HG03469 (cell line): ENCODE data around the gene ANO1.

ENCODE experiments used
- ATAC-seq: cut with Tn5 transposase; IDR thresholded peaks from one replicate; pipeline ENCODE4 v1.9.1; 2021; ENCODE audit warnings: mild to moderate bottlenecking, moderate library complexity, moderate number of reproducible peaks; ENCODE audit not compliant: unreplicated experiment

The ANO1 gene

DNA sequence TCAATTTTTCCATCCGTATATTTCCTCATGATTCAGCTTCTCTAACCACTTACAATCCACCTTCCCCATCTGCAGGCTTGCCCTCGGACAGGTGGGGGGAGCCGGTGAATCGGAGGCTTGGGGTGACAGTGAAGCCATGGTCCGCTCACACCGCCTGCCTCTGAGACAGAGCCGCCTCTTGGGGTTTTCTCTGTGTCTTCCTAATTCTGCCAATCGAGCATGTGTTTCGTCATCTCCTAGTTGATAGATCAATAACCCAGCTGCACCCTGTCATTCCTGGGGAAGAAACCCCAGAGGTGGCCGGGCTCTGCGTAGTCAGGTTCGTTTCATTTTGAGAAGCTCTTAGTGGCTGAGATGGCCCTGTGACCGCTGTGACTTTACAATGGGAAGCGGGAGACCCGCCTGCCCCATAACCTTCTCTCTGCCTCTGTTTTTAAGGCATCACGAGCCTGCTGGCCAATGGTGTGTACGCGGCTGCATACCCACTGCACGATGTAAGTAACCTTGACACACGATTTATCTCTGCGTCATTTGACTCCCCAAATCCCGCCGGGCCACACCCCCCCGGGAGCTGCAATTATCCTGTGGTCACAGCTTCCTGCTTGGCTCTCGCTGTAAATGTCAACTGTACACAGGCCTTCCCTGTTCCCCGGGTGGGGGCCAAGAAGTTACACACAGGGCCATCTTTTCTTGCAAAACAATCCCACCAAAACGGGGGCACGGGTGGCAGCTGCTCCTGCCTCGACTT is 33.3 kb downstream of the ANO1 start:
- no peak for ATAC-seq

DNA sequence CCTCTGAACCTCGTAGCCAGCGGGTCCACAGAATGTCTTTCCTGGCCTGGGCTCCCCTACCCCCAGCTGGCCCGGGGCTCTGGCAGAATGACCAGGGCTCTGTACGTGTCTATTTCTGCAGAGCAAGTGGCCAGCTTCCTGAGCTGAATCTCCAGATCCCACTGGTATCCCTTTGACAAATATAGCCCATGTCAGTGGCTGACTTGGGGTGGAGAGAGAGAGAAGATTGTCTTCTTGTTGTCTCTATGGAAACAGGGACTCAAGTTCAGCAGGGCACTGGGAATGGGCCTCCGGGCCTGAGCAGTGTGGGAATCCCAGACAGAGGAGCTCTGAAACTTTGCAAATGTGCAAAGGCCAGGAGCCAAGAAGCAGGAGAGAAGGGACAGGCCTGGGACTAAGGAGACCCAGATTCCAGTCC is 33.9 kb downstream of the ANO1 start:
- ATAC-seq, result no peak

DNA sequence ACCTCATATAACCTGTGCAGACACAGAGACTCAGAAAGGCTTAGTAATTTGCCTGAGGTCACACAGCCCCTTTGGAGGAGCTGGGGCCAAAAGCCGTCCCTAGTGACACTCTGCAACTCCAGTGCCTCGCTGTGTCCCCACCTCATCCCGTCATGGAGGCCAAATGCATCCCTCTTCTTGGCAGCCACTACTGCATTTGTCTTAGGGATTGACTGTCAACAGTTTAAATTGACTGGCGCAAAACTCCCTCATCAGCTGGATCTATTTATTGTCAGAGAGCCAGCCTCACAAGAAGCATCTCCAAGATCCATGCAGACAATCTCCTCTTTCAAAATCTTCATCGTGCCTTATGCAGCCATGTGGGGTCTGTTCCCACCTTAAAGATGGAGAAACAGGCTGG is 35.7 kb downstream of the ANO1 start:
- no peak for ATAC-seq

DNA sequence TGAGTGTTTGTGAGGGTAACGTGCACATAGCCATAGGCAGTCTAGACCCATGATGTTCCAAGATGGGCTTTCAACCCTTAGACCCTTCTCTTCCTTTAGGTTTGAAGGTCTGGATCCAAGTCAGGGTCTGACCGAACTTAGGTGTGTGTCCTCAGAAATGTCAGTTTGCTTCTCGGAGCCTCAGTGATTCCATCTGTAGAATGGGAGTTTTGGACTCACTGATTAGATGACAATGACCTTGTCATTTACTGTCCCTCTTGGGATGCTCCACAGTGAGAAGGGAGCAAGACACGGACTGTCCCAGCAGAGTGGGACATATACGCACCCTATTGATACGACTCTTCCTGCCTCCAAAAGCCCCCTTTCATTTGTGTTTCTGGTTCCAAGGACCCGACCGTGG is 37.7 kb downstream of the ANO1 start:
- ATAC-seq, result no peak

DNA sequence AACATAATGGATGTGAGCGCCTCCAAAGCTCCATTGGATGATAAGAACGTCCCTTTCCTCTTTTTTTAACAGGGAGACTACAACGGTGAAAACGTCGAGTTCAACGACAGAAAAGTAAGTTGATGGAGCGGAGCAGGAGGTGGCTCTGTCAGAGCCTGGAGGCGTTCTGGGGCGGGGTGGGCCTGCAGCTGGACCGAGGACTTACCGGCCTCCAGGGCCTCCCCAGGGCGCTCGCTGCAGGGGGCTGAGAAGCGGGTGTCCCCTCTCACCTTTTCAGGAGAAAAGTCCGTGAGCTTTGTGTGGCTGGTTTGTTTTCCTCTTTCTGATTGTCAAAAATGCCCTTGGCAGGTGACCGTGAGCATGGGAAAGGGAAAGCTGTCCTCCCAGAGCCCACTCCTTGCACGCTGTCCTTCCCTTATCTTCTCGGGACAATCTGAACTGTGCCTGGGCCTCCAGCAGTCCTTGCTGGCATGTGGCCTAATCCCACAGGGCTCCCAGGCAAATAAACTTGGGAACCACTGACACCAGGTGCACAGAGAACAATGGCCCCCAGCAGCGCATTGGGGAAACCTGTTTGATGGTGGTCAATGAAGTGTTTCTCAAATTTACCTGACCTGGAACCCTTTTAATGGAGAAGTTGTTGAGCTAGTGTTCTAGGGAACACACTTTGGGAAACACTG is 38.4 kb downstream of the ANO1 start:
- ATAC-seq, result no peak

DNA sequence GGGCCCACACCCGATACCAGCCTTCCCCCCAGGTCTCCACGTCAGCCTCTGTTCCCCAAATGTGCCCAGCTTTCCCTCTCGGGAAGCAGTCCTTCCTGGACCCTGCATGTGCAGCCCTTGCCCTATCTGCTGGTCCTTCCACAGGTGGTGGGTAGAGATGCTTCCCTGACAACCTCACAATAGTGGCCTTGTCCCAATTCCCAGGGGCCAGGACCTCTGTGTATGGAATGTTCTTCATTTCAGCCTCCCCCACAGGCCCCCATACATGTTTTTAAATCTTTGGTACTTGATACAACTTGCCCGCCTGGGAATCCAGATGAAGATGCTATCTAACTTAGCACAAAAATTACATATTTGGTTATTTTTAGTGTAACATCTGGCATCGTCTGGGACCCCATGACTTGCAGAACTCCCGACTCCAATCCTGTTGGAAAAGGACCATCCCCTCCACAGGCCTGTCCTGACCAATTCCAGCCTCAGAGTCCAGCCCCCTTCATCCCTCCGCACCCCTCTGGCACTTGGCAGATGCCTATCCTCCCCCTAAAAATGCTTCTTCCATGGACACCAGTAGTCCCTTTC is 39.5 kb downstream of the ANO1 start:
- ATAC-seq, result no peak

DNA sequence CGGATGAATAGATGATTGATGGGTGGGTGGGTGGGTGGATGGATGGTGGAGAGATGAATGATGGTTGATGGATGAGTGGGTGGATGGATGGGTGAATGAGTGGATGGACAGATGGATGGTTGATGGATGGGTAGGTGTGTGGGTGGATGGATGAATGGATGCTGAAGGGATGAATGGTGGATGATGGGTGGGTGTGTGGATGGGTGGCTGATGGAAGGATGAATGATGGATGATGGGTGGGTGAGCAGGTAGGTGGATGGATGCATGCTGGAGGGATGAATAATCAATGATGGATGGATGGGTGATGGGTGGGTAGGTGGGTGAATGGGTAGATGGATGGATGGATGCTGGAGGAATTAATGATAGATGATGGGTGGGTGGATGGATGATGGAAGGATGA is 40.5 kb downstream of the ANO1 start:
- no peak for ATAC-seq

DNA sequence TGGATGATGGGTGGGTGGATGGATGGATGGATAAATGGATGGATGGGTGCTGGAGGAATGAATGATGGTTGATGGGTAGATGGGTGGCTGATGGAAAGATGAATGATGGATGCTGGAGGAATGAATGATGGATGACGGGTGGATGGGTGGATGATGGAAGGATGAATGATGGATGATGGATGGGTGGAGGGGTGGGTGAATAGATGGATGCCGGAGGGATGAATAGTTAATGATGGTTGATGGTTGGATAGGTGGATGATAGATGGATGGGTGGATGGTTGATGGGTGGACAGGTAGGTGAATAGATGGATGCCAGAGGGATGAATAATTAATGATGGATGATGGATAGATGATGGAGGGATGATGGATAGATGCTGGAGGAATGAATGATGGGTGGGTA is 41.4 kb downstream of the ANO1 start:
- ATAC-seq, result no peak

DNA sequence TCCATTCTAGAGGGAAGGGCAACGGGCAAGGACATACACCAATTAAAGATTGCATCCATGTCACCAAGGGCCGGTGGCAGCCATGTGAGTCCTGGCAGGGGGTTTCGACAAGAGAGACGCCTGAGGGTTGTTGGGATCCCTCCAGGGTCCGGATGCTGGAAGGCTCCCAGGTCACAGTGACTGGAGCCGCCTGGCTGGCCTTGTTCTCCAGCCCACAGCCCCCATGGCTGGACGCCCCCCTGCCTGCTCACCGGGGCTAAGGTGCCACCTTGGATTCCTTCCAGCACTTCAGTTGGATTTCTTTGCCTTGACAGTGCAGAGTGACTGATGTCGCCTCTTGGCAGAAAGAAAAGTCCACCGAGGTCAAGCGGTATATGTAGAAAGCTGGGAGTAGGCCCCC is 42.6 kb downstream of the ANO1 start:
- no peak for ATAC-seq

DNA sequence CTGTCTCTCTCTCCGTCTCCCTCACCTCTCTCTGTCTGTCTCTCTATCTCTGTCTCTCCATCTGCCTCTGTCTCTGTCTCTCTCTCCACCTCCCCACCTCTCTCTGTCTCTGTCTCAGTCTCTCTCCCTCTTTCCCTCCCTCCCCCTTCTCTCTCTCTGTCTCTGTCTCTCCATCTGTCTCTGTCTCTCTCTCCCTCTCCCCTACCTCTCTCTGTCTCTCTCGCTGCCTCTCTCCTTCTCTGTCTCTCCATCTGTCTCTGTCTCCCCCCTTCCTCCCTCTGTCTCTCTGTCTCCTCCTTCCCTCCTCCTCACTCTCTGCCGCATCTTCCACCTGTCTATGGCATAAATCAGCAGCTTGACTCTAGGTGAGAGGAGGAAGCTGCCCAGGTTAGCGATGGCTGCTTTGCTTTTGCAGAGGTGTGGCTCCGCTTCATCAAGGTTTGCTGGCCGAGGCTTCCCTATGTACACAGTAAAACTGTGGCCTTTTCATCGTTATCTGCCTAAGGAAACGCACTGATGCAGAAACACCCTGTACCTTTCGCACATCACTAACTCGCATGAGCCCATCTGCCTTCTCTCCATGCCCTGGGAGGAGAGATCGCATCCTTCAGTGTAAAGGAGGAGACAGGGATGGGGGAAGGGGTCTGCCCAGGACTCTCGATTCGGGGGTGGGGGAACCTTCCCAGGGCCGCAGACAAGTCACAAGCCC is 44.5 kb downstream of the ANO1 start:
- no peak for ATAC-seq

DNA sequence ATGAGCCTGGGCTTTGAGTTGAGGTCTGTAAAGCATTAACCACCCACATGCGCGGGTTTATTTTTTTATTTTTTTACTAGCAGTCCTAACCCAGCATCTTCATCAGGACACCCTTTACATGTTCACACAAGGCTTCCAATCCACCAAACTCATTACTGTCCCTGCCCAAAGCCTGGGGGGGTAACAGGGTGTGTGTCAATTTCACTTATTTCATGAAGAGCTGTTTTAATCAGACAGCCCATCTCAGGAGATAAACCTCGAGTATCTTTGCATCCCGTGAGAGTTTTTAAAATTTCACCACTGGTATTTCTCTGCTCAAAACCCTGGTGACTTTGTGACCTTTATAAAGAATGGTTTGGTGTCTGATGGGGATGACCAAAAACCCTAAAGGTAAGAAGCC is 45.6 kb downstream of the ANO1 start:
- ATAC-seq, result no peak

DNA sequence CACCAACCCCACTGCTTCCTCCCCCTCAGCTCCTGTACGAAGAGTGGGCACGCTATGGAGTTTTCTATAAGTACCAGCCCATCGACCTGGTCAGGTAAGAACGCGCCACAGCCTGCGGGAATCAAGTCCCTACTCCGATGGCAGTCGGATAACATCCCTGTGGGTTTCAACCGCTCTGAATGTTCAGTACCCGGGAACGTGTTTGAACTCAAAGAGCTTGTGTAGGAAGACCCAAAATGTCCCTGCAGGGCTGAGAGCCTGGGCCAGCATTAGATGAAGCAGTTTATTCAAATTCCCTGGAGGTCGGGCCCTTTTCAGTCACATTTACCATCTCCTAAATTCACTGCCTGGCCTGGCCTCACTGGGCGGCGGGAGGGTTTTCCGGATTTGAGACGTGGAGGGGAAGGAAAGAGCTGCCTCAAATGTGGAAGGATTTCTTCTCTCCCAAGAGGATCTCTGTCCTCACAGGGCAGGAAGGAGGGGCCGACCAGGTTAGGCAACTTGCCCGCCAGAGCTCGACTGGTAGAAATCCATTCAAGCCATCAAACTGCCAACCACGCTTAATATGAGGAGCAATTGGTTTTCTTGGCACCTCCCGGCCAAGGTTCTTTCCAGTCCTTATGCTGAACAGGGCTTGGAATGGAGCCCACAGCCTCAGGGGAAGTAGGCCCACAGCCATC is 46.3 kb downstream of the ANO1 start:
- no peak for ATAC-seq

DNA sequence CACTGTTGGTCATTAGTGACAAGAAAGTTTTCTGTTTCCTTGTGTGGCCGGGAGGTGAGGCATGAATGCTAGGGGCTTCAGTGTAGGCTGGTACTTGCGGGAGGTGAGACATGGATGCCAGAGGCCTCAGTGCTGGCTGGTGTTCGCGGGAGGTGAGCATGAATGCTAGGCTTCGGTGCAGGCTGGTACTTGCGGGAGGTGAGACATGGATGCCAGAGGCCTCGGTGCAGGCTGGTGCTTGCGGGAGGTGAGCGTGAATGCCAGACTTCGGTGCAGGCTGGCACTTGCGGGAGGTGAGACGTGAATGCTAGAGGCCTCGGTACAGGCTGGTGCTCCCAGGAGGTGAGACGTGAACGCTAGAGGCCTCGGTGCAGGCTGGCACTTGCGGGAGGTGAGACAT is 48.4 kb downstream of the ANO1 start:
- no peak for ATAC-seq

DNA sequence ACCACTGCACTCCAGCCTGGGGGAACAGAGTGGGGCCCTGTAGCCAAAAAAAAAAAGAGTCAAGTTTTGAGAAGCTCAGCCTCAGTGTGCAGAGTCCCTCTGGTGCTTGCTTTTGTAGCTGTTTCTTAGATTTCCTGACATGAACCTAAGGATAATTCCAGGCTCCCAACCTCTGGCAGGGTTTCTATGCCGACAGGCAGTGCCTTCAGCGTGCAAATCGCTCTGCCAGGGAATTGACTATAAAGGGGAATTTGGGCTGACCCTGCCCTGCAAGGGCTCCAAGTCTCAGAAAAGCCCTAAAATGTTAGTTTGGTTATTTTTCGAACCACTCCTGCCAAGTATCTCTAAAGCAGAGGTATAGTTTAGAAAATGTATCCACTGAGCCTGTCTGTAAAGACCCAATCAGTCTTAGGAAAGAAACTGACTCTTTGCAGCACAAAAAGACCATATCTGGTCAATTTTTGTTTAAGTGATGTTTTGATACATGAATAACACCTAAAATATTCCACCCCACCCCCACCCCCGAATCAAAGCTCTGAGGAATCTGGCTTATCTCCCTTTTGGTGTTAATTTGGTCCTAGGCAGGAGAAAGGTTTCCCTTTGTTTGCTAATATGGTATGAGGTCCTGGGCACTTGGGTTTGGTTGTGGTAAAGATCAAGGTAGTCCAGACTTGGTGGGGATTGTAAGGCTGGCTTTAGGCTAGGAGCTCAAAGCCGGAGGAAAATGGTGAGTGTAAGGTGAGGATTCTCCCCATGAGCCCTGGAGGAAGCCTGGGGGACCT is 49.7 kb downstream of the ANO1 start:
- no peak for ATAC-seq

DNA sequence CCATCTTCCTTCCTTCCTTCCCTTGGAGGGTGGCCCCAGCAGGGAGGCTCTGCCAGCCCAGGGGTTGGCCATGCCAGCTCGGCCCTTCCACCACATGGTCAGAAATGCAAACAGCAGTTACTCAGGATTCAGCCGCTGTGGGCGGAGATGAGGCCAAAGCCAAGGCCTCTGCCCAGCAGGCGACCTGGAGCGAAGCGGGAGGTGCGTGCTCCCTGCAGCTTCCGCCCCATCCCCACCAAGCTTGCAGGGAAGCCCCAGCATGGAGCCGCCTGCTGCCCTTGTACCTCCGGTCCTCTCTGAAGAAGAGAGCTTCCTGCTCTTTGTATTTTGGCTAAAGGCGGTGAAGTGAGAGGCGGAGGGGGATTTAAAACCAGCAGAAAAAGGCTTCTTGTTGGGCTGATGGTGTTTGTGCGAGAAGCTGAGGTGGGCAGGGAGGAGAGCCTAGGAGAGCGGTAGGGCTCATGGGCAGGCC is 50.4 kb downstream of the ANO1 start:
- ATAC-seq, result no peak

DNA sequence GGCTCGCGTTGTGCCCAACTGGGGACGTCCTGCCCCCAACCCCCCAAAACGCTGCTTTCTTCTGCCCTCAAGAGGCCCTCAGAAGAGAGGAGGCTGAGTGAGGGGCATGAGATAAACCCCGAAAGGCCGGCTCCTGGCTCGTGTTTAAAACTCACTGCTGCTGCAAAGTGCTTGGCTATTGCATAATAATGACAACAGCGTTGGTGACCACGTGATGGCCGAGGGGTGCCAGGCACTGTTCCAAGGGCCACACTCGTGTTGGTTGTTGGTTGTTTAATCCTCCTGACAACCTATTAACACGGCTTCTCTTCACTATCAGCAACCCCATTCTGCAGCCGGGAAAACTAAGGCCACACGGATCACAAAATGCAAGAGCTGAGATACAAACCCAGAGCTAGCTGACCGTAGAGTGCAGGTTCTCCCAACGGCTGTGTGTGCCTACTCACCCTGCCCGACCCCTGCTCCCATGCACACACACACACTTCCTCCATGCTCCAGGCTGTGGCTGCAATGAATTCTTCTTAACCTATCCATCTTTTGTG is 51.0 kb downstream of the ANO1 start:
- ATAC-seq, result no peak

DNA sequence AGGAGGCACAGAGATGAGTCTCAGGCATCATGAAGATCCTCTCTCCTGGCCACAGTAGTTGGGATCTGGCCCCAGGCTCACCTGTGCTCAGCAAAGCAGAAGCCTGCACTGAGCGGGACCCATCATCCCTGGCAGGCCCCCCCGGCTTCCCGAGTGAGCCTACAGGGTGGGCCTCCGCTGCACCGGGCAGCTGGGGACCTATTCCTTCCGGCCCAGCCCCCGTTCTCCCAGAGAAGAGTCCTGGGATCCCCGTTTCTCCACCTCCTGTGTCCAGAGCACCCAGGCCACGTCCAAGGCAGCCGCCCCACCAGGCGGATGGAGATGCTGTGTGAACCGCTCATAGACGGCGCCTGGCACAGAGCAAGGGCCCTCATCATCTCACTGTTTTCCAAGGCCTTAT is 52.5 kb downstream of the ANO1 start:
- no peak for ATAC-seq

DNA sequence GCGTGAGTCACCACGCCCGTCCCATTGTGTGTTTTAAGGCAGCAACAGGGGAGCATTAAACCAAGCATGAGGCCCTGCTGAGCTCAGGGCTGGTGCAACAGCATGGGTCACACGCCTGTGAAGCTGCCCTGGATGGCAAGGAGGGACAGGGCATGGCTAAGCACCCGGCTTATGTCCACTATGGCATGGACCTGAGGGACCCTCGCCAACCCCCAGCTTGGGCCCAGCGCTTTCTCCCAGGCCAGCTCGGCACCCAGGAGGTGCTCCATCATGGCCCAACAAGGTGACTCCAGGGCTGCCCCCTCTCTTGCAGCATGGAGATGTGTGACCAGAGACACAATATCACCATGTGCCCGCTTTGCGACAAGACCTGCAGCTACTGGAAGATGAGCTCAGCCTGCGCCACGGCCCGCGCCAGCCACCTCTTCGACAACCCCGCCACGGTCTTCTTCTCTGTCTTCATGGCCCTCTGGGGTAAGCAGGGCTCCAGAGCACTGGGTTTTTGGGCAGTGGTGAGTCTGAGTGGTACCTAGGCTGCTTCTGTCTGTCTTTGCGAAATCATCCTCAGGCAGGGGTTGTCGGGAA is 53.6 kb downstream of the ANO1 start:
- ATAC-seq, result no peak

DNA sequence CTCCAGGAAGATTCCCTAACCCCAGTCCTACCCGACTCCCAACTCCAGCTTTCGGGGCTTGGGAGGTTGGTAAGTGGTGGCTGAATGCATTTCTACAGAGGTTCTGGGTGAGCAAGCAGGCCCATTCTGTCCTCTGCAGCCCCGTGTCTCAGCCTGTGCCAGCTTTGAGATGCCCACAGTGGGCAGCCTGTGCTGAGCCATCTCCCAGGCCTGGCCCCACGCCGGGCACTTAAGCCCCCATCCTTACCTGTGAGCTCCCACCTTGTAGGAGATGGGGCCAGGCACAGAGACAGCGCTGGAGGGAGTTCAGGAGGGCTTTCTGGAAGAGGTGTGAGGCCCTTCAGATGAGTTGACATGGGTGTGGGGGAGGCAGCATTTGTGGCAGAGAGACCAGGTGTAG is 54.5 kb downstream of the ANO1 start:
- ATAC-seq, result no peak
